Stimulated activated CD4-positive, alpha-beta T cell treated with anti-CD3 and anti-CD28 coated beads, TNF-alpha, amount 100 ng/mL, for 24 hours (primary cell): Measurements from ENCODE around the gene SAMD8.
A peak's percentile ranks its signal among the peaks of the same experiment; 100 is the strongest.

Experiments
- DNase-seq, 3 experiments: peaks; one replicate each; pipeline ENCODE4 v3.0.0-alpha.2; 2020; ENCODE audit warnings: low read depth in 3 of 3

The SAMD8 gene

GRCh38 chr10:75111365-75111906 lies at the start of gene SAMD8:
Gene SAMD8, plus strand, starts transcription at chr10:75111656. Its CDS starts 38,873 bp downstream, at chr10:75150529.
- peak; percentile 92 to 97 (median 93) for DNase-seq

GRCh38 chr10:75061709-75062505 lies 49.5 kb upstream of the SAMD8 start:
- no peak for DNase-seq

- no peak for DNase-seq
Observed at GRCh38 chr10:75062506-75063299, 48.8 kb upstream of the SAMD8 start.

GRCh38 chr10:75063461-75064230 lies 47.8 kb upstream of the SAMD8 start:
- DNase-seq: no peak

- DNase-seq: no peak
Observed at GRCh38 chr10:75065076-75065475, 46.4 kb upstream of the SAMD8 start.

- no peak for DNase-seq
Observed at GRCh38 chr10:75066271-75066670, 45.2 kb upstream of the SAMD8 start.

GRCh38 chr10:75067272-75067671 lies 44.2 kb upstream of the SAMD8 start:
- DNase-seq: no peak

- no peak for DNase-seq
Observed at GRCh38 chr10:75068523-75068922, 42.9 kb upstream of the SAMD8 start.

GRCh38 chr10:75070476-75070875 lies 41.0 kb upstream of the SAMD8 start:
- DNase-seq: no peak

GRCh38 chr10:75070961-75071428 lies 40.5 kb upstream of the SAMD8 start:
- no peak for DNase-seq

- no peak for DNase-seq
Observed at GRCh38 chr10:75071756-75072155, 39.7 kb upstream of the SAMD8 start.

- no peak for DNase-seq
Observed at GRCh38 chr10:75072727-75073126, 38.7 kb upstream of the SAMD8 start.

- DNase-seq: no peak
Observed at GRCh38 chr10:75073442-75073841, 38.0 kb upstream of the SAMD8 start.

GRCh38 chr10:75074711-75075445 lies 36.6 kb upstream of the SAMD8 start:
- DNase-seq: no peak

- no peak for DNase-seq
Observed at GRCh38 chr10:75076348-75076747, 35.1 kb upstream of the SAMD8 start.

- no peak for DNase-seq
Observed at GRCh38 chr10:75079436-75080083, 31.9 kb upstream of the SAMD8 start.

GRCh38 chr10:75080554-75080953 lies 30.9 kb upstream of the SAMD8 start:
- no peak for DNase-seq

GRCh38 chr10:75081379-75081778 lies 30.1 kb upstream of the SAMD8 start:
- DNase-seq: no peak

- no peak for DNase-seq
Observed at GRCh38 chr10:75083972-75084833, 27.3 kb upstream of the SAMD8 start.
